NCI-H2227 (cell line): Measurements from ENCODE around the gene ZNF593.

Source experiments
- DNase-seq: peaks from one replicate; lab custom pipeline; 2025; ENCODE audit not compliant: unreplicated experiment; lab: John Stamatoyannopoulos, UW

ZNF593 gene

GRCh38 chr1:26145960-26146294 lies 23.8 kb upstream of the ZNF593 start:
- no peak for DNase-seq

GRCh38 chr1:26148887-26149286 lies 20.8 kb upstream of the ZNF593 start:
- DNase-seq: no peak

- no peak for DNase-seq
Observed at GRCh38 chr1:26153966-26154532, 15.7 kb upstream of the ZNF593 start.

- DNase-seq: peak; percentile 57
Observed at GRCh38 chr1:26154750-26155149, 15.0 kb upstream of the ZNF593 start.

- no peak for DNase-seq
Observed at GRCh38 chr1:26155370-26156284, 14.1 kb upstream of the ZNF593 start.

- DNase-seq: peak; percentile 65
Observed at GRCh38 chr1:26156285-26157038, 13.2 kb upstream of the ZNF593 start.

GRCh38 chr1:26158271-26158907 lies 11.3 kb upstream of the ZNF593 start:
- DNase-seq: no peak

- no peak for DNase-seq
Observed at GRCh38 chr1:26158908-26159742, 10.6 kb upstream of the ZNF593 start, which contains the start of gene FAM110D. FAM110D (plus strand) TSS chr1:26159079; CDS start chr1:26161292, 2,213 bp downstream.

- DNase-seq: no peak
Observed at GRCh38 chr1:26159743-26160039, 10.0 kb upstream of the ZNF593 start.

GRCh38 chr1:26160527-26161414 lies 8.9 kb upstream of the ZNF593 start:
- DNase-seq: peak; percentile 38

GRCh38 chr1:26161415-26162219 lies 8.1 kb upstream of the ZNF593 start:
- DNase-seq: peak; percentile 75

GRCh38 chr1:26162220-26162709 lies 7.4 kb upstream of the ZNF593 start:
- no peak for DNase-seq

GRCh38 chr1:26163684-26164035 lies 6.0 kb upstream of the ZNF593 start:
- DNase-seq: no peak

- DNase-seq: peak; percentile 71
Observed at GRCh38 chr1:26164036-26164860, 5.5 kb upstream of the ZNF593 start.

GRCh38 chr1:26164861-26165842 lies 4.6 kb upstream of the ZNF593 start:
- no peak for DNase-seq

- DNase-seq: no peak
Observed at GRCh38 chr1:26166719-26167281, 2.9 kb upstream of the ZNF593 start.
